ENCODE results near the gene SLC12A2.

DNA sequence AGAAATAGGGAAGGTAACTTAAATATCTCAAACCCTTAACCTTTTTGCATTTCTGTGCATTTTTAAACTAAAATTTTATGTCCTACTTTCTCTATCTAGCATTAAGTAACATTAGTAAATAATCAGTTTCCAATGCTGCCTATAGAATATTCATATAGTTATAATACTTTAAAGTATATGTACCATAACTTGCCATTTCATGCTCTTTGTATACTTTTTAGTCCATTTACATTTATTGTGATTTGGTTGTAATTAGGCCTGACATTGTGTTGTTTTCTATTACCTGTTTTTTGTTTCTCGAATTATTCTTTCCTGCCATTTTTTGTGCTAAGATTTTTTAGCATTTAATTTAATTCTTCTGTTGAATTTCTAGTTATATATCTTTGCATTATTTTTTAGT lies 13.7 kb downstream of the SLC12A2 start:
- TF ChIP-seq, protein P1, sequence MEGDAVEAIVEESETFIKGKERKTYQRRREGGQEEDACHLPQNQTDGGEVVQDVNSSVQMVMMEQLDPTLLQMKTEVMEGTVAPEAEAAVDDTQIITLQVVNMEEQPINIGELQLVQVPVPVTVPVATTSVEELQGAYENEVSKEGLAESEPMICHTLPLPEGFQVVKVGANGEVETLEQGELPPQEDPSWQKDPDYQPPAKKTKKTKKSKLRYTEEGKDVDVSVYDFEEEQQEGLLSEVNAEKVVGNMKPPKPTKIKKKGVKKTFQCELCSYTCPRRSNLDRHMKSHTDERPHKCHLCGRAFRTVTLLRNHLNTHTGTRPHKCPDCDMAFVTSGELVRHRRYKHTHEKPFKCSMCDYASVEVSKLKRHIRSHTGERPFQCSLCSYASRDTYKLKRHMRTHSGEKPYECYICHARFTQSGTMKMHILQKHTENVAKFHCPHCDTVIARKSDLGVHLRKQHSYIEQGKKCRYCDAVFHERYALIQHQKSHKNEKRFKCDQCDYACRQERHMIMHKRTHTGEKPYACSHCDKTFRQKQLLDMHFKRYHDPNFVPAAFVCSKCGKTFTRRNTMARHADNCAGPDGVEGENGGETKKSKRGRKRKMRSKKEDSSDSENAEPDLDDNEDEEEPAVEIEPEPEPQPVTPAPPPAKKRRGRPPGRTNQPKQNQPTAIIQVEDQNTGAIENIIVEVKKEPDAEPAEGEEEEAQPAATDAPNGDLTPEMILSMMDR (optimal IDR thresholded peaks at IDR 0.05 in 1 of 3, IDR thresholded peaks at IDR 0.05 in 1 of 3, conservative IDR thresholded peaks at IDR 0.05 in 1 of 3; ENCODE audit: extremely low read depth in 1 of 3, insufficient read depth in 2 of 3, low read length in 3 of 3): no peak
- TF ChIP-seq EZH2 (IDR thresholded peaks at IDR 0.05; ENCODE audit: low read length): no peak

Measured in keratinocyte (primary cell).